Mononuclear cell (primary cell): Measurements from ENCODE around the gene XYLT1. TPM values are rescaled to one million over a fixed set of nuclear protein-coding genes. Genes with fewer than 3 reads are reported as not detected.

ENCODE experiments used
- H3K27me3 ChIP-seq: 2 replicates; pipeline ENCODE4 v1.6.0; 2011; ENCODE audit warnings: low read length, control low read depth; ENCODE audit not compliant: insufficient read depth
- H3K4me1 ChIP-seq: 2 replicates; pipeline ENCODE4 v1.5.1; 2011; ENCODE audit warnings: mild to moderate bottlenecking, low read length, control low read depth; ENCODE audit not compliant: insufficient read depth
- H3K4me3 ChIP-seq: 2 replicates; pipeline ENCODE4 v1.5.1; 2011; ENCODE audit warnings: mild to moderate bottlenecking, low read length, moderate library complexity
- H3K9me3 ChIP-seq: 2 replicates; pipeline ENCODE4 v1.5.1; 2011; ENCODE audit warnings: low read depth, mild to moderate bottlenecking, control low read depth, low read length
- total RNA-seq: library from RNA; depleted of rRNA; stranded (reverse); fragments of >200 nt; gene quantifications from one replicate; pipeline ENCODE4 v1.2.3, GENCODE V29; 2012

XYLT1 gene
- total RNA-seq, 1 donor: 19.4 TPM

DNA sequence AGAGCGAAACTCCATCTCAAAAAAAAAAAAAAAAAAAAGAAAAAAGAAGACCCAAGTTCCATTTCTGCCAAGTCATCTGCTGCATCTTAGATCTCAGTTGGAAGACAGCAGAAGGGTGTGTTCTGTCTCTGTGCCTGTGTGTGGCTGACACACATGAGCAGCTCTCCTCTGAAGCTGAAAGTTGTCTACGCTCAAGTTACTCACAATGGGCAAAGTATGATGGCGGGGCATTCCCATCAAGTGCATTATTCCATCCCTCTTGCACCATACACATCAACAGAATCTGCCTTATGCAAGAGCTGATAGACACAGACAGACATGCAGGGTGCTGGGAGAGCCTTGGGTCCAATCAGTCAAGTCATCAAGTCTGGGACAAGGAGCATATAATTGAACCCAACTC lies 402.2 kb downstream of the XYLT1 start:
- peaks cover 32% of the 10 kb centered on the region for H3K4me1 ChIP-seq
- no peaks in the 10 kb centered on the region for H3K9me3 ChIP-seq
- no peak overlapping the region for H3K4me3 ChIP-seq
- no peaks in the 10 kb centered on the region for H3K27me3 ChIP-seq

DNA sequence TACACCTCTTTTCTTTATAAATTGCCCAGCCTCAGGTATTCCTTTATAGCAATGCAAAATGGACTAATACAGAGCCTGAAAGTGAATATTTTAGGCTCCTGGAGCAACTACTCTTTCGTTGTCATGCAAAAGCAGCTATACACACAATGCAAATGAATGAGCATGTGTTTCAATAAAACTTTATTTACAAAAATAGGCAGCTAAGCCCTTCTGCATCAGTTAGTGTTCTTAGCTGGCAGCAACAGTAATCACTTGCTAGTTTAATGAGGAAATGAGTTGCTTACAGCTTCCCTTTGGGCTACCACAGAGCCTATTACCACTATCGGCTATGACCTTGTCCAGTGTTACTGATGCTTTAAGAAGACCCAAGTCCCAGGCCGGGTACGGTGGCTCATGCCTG lies 402.9 kb downstream of the XYLT1 start:
- Histone ChIP-seq H3K9me3 (no peaks in the 10 kb centered on the region), H3K4me1 (peaks cover 36% of the 10 kb centered on the region), H3K4me3 (no peak overlapping the region), H3K27me3 (no peaks in the 10 kb centered on the region)

DNA sequence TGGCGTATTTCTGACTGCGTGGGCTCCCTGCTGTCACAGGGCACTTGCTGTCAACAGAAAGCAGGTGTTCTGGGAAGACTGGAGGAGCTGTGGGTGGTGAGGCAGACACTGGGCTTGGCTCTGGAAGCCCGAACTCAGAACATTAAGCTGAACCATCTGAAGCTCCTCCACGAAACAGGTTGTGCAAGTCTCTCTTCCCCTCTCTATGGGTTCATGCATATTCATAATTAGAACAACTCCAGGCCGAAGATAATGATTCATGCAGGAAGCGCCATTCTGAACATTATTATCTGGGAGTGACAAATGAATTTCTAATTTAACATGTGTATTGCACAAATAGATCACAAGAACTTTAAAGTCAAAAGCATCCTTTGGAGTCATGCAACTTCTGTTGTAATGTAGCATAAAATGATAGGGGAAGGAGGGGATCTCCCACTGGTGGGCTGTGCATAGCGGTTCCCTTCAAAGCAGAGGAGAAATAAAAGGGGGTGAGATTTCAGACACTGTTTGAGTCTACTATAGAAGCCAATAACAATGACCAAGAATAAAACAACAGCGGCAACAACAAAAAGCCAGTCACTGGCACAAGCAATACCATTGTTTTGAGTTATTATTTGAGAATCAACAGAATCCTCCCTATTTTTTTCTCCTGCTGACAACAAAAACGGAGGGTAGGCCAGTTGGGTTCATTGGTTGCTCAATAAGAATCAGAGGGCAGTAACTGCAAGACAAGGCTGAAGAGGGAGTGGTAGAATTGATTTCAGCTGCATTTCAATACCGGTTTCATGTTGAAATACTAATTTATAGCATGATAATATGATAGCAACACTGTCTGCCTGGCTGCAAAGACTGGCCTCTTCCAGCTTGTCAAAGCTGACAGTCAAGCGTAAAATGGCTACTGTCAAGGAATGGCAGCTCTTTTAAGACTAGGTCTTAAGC lies 407.3 kb downstream of the XYLT1 start:
- H3K27me3 ChIP-seq: no peaks in the 10 kb centered on the region

DNA sequence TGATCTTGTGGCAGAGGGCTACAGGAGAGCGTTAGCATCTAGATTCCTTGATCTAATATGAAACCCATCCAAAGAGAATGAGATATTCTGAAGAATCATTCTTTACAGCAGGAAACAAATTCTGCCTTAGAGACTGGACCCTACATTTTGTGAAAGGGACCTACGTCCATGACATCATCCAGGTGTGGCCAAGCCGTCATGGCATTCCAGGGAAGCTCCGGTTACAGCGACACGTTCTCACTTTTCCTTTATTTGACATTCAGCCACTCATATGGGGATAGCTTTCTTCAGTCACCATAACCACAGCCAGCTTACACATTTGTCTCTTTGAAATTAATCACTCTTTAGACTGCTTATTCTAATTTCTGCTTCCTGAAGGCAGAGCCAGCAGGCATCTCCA lies 408.1 kb downstream of the XYLT1 start:
- Histone ChIP-seq H3K4me3 (no peak overlapping the region), H3K4me1 (peaks cover 14% of the 10 kb centered on the region), H3K9me3 (no peaks in the 10 kb centered on the region), H3K27me3 (no peaks in the 10 kb centered on the region)

More for the DNA sequence above, 407.3 kb downstream of the XYLT1 start:
- Histone ChIP-seq H3K4me3 (no peak overlapping the region), H3K9me3 (no peaks in the 10 kb centered on the region), H3K4me1 (peaks cover 14% of the 10 kb centered on the region)

DNA sequence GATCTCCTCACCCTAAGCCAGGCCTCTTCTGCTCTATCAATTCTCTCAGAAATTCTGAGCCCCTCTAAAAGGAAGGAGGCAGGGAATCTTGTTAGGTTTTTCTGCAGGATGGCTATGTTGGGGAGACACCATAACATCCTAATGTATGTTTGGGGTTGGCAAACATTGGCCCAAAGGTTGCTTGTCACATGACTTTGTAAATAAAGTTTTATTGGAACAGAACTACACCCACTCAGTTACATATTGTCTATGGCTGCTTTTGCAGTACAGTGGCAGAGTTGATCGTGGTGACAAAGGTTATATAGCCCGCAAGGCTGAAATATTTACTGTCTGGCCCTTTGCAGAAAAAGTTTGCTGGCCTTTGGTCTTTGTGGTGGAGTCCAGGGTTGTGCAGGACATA lies 409.4 kb downstream of the XYLT1 start:
- Histone ChIP-seq H3K9me3 (no peaks in the 10 kb centered on the region), H3K4me1 (peaks cover 14% of the 10 kb centered on the region), H3K27me3 (no peaks in the 10 kb centered on the region), H3K4me3 (no peak overlapping the region)

GRCh38 chr16:17058471-17058870 lies 412.3 kb downstream of the XYLT1 start:
- no peaks in the 10 kb centered on the region for H3K9me3 ChIP-seq
- no peak overlapping the region for H3K4me3 ChIP-seq
- no peaks in the 10 kb centered on the region for H3K27me3 ChIP-seq
- H3K4me1 ChIP-seq: peaks cover 7% of the 10 kb centered on the region

- no peaks in the 10 kb centered on the region for H3K9me3 ChIP-seq
- H3K27me3 ChIP-seq: no peaks in the 10 kb centered on the region
- H3K4me1 ChIP-seq: no peaks in the 10 kb centered on the region
- H3K4me3 ChIP-seq: no peak overlapping the region
Measured at GRCh38 chr16:17056666-17057065, 414.1 kb downstream of the XYLT1 start.

DNA sequence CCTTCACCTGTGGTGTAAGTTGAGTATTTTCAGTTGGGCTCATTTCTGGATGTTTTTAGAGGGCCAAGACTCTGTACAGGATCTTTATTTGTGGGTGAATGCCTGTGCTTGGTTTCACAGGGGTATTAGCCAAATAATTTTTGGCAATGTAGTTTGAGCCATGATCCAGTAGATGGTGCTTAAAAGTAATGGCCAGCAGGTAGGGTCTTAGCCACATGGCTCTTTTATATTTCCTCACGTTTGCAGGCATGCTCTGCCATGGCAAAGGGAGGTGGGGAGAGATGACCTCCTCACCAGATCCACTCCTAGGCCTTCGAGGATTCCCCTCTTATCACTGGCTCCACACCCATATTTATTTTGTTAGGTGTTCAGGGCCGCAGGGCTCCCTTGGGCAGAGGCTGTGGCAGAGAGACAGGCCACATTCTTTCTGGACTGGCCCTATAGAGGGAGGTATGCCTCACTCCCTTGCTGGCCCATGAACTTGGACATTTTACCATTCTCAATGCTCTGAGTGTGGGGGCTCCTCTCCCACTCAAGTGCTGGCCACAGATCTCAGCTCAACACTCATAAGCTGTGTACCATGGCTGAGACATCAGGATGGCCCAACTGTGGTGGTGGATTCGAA lies 417.1 kb downstream of the XYLT1 start:
- Histone ChIP-seq H3K27me3 (no peaks in the 10 kb centered on the region), H3K4me1 (no peaks in the 10 kb centered on the region), H3K4me3 (no peak overlapping the region), H3K9me3 (no peaks in the 10 kb centered on the region)
